ENCODE measurements around the gene USP25.

Gene USP25

DNA sequence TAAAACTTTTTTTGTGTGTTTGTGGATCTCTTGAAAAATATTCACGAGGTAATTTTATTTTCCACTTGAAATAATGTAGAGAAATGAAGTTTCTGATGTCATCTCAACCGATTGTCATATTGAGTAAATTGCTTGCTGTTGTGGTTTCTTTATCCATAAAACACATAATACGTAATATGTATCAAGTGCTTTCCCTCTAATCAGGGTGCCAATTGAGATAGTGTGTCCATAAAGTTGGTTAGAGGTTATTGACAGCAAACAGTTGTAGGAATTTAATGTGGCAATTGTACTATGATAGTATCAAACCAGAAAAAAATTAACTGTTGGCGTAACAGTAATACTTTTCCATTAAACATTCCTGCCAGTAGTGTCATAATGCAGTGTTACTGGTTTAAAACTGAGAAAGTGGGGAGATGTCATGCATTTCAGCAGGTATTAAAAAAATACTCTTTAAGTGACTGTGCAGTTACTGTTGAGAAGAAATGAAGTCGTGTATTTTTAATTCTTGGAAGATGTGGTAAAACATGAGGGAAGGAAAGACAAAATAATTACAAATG lies 38.3 kb downstream of the USP25 start:
- no peak for DNase-seq

DNA sequence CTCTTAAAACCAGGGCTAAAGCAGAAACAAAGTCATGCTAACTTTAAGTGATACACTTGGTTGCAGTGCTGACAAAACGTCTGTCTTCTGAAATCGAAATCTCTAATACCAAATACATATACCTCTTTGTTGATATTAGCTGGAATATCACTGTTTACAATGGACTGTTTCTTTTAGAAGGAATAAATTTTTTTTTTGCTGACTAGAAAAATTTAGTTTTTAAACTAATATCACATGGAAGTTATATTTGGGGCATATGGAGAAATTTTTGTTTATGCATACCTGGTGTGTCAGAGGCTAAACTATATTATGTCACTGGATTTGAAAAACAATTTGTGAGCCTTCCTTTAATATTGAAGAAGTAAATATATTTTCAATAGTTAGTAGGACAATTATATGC lies 39.1 kb downstream of the USP25 start:
- DNase-seq = no peak

DNA sequence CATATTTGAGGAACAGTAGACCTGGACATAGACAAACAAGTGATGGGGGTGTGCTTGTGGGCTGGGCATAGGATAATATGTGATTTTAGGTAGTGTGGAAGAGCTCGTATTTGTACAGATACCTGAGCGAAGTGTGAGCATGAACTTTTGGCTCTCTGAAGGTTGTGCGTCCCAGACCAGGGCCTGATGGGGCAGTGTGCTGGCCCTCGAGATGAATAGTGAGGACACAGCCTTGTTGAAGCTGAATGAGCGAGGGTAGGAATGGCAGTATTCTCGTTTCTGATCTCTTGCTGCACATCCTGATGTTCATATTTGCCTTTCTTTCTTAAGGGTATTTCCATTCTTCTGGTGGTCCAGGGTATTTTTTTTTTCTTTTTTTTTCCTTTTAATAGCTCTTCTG lies 41.5 kb downstream of the USP25 start:
- no peak for DNase-seq

DNA sequence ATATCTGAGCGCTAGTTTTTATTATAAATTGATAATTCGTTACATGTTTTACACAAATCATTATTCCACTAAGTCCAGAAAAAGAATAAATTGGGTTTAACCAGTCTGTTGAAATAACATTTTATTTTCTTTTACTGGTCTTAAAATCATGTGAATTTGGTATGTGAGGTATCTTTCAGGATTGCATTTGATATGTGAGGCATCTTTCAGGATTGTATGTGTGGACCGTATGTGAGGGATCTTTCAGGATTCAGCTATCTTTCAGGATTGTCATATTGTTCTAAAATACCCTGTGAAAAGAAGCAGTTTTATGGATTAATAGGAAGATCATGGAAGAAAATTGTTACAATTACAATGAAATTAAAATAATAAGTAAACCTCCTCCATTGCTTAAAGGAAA lies 42.9 kb downstream of the USP25 start:
- no peak for DNase-seq

DNA sequence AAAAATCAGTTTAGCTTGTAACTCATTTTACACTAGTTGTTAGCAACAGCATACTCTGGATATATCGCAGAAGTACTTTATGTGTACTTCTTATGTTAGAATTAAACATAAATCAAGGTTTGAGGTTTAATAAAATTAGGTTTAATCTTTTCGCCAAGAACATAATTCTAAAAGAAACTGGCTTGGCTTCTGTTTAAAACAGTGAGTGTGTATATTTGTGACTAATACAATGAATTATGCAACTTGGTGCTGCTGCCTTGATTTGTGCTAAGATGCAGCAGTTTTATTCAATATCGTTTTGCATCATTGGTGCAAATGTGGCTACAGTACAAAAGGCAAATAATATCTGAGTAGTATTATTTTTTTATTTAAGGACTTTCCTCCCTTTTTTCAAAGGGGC lies 44.8 kb downstream of the USP25 start:
- no peak for DNase-seq

DNA sequence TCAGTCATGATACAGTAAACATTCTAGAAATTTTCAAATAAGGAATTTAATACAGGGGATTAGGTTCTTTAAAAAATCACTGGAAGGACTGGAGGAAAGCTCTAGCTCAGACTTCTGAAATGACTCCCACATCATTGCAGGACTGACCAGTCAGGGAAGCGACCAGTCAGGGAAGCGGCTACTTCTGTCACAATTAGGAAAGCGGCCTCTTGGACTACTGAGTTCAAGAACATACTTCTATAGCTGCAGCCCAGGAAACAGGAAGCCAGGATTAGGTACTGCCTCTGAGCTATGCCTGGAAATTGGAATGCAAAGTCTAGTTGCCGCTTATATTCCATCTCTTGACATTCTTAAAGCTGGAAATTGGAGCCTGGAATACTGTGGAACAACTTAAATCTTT lies 45.5 kb downstream of the USP25 start:
- no peak for DNase-seq

DNA sequence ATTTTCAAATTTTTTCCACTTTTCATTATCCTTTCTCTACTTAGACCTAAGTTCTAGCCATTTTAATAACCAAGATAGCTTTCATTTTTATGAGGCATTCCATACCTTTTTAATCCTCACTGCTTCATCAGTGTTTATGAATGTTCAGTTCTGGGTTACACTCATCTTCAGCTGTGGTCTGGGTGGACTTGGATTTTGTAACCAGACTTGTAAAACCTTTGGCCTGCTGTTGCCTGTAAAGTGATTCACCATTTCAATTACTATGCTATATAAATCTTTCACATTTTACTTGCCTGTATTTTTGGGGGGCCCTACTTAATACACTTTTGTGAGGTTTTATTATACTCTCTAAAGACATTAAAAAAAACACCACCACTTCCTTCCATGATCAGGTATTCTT lies 46.2 kb downstream of the USP25 start:
- DNase-seq = no peak

DNA sequence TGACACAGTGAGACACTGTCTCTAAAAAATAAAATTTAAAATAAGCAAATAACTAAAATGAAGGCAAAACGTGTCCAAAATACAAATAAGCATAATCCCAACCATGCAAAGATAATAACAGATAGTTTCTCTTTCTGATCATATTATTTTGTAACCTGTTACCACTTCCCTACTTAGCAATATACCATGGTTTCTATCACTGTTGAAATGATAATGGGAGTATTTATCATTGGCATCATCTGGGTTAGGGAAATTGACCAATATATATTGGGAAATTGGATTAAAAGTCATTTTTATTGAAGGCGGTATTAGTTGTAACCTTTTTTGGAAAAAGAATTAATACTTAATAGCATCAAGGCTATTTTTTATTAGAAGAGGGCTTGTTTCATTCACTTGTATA lies 47.0 kb downstream of the USP25 start:
- DNase-seq = no peak

DNA sequence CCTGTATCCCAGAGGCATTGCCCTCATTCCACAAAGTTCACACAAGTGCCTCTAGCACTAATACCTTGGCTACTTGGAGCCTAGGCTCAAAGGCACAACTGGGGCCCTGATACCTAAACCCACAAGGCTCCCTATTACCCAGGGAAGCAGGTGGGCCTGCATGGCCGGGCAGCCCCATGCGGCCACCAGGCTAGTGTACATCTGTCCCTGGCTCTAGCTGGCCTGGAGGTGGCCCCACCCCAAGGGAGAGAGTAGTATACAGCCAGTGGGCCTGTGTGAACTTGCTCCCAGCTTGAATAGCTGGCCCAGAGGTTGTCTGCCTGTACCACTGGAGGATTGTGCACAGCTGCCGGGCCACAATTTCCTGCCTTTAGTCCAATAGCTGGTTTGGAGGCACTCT lies 52.2 kb downstream of the USP25 start:
- no peak for DNase-seq

DNA sequence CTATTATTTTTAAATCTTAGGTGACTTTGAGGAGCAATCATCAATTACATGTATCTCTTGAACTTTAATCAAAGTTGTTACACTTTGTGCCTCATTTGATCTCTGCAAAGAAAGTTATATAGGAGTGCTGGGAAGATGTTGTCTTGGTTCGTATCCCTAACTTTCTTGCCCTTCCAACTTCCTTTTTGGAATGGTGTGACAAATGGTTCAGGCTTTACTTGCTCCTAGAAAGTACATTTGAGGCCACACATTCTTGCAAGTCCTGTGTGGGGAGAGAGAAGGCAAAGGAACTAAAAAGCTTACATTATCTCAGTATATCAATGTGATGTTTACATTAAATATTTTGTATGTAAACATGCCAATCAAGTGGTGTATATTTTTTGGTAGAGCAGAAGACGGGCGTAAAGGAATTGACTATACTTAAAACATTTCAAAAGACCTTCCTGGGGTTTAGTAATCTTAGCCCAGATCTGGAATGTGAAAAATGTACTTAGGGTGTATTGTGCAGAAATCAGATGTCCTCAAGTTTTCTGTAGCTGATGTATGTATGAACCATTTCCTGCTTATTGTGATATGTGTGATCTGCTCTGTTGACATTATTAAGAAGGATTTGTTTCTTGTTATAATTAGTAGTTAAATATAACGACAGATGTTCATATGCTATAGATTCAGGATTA lies 59.2 kb downstream of the USP25 start:
- DNase-seq = no peak

DNA sequence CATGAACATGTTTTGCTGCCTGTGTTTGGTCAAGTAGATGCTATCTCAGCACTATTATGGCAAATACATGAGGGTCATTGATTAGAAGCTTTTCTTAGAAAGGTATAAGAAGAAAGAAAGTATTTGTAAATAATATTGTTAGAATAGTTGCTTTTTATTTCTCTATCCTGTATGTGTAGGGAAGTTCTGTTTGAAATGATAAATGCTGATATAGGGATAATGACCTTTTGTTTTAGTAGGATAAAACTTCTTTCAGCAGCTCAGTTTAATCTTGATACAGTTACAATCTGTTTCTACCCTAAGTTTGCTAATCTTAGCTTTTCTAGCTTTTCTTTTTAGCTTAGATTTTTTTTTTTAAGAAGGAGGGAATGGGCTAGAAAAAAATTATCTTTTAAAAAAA lies 63.3 kb downstream of the USP25 start:
- no peak for DNase-seq

DNA sequence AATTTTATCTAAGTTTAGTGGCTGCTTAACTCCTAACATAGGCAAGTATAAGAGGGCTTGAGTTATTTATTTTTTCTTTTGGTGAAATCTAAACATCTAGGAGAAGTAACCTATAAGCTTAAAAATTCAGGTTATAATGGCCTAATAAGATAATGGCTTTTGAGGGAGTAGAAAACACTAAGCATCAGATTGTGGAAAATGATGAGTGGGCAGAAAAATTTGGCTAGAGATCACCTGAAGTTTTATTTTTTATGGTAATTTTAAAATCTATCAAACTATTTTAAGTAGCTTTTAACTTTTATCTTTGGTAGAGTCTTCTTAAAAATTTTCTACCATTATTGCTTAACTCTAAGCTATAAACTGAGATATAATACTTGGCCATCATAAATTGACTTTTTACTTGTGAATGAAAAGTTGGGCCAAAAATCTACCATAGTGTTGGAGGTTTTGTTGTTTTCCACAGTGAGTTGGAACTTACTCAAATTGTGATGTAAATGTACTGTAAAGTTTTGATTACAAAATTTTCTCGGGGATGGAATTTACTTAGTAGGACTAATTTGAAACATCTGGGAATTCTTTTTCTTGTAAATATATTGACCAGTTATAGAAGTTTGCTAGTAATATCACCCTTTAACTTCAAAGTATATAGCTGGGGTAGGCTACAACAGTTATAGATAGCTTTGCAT lies 63.9 kb downstream of the USP25 start:
- DNase-seq = no peak

DNA sequence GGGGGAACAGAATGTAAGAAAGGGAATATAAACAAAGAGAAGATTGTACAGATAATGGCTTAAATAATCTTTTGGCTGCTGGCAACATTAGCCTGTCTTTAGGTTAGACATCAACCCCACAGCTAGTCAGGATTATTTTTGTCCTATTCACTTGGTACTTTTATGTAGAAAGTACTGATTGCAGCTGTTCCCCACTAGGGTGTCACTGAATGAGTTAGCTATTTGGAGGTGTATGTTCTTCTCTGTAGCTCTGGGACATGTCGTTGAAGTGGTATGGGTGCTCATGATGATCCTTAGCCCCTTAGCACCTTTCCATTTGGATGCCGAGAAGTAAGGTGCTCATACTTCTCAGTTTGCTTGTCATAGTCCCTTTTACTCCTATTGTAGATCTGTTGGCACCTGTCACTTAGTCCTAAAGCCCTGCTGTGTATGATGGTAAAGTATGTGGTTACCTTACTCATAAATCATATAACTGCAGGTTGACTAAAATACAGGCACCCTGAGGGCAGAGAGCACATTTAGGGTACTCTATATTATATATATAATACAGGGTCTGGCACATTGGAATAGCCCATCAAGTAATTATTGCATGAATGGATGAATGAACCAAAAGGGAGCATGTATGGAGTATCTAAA lies 64.6 kb downstream of the USP25 start:
- no peak for DNase-seq

DNA sequence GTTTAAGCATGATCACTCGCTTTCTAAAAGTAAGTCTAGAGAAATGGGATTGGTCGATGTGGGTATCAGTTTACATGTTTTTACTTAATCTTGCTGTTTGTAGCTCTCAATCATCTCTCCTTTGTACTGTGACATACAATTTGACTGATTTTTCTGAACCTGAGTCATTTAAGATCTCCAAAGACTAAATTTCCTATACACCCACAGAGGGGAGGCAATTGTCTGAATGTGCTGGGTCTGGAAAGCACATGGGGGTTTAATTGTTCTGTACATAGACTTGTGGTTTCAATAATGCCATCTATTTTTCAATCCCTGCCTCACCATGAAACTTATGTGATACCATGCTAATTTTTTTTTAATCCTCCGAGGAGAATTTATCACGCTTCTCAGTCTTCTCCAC lies 65.8 kb downstream of the USP25 start:
- no peak for DNase-seq

DNA sequence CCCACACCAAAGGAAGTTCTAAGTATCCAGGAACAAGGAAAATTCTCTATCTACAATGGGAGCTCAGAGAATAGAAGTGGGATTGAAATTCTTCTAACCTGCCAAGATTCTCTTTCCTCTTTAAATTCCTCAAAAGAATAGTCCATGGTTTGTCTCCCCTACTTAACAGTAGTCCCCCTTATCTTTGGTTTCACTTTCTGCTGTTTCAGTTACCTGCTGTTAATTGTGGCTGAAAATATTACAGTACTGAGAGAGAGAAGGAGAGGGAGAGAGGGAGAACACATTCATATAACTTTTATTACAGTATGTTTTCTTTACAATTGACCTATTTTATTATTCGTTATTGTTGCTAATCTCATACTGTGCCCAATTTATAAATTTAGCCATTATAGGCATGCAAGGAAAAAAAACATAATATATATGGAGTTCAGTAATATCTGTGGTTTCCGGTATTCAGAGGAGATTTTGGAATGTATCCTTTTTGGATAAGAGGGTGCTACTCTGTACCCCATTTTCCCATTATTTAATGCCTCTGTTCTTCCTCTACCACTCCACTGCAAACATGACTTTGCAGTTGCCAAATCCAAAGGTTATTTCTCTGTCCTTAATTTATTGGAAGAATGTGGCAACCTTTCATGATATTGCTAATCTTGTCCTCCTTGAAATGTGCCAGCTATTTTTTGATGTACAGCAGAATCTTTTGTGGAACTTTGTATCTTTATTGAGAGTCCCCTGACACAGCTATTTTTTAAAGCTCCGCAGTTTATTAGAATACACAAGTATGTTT lies 68.0 kb downstream of the USP25 start:
- DNase-seq = no peak

DNA sequence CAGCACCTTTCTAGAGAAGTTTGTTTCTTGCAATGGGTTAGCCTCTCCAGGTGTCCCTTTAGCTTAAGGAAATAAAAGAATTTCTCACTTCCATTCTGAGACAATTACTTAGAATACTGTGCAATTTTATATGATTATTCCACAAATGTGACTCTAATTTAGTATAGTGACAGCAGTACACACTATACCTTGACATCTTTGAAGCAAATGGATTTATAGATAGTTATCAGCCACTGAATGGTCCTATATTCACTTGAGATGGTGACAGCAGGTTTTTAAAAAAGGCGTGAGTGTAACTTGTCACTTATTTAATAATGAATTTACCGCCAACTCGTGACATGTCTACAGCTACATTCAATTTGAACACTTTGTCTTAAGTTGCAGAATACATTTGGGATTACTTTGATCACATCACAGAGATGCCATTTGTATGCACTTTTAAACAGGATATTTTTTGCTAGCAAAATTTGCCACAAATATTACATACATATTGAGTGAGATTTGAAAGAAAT lies 71.6 kb downstream of the USP25 start:
- no peak for DNase-seq

DNA sequence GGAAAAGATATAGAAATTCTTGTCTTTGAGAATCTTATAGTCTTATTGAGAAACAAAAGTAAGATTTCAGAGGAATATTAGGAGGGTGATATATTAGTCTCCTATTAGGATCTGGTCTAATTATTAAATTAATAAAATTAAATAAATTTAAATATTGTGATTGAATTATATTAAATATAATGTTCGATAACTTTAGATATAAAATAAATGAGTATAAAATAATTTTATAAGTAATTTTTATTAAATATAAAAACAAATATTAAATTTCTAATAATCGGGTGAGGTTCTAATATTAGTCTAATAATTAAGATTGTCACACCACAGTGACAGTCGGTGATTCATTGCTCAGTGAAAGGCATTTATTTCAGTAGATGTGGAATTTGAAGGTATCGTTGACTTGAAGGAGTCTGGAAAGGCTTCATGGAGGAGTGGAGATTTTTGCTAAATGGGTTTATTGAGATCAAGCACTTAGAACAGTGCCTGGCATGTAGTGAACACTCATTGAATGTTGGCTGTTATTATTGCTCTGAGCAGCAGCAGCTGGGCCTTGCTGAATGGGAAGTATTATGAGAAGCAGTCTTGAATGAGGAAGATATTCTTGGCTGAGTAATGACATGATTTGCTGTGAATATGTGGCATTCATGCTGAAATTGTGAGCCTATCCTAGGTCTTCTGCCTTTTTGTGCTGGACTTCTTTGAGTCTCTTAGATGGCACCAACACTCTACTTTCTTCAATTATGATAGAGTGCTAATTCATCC lies 74.6 kb downstream of the USP25 start:
- DNase-seq = no peak

DNA sequence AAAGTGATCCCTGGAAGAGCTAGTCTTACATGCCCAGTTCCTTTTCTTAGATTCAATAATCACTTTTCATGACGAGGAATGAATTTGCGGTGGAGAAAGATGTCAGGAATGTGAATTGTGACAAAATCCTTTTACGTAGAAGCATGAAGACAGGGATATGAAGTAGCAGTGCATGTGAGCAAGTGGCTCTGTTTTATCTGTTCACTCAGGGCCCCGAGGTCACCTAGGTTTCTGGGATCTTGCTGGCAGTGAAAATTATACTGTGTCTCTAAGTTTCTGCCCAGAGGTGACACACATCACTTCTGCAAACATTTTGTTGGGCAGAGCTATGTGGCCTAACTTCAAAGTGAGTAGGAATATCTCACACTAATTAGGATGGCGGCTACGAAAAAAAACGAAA lies 79.3 kb downstream of the USP25 start:
- no peak for DNase-seq

DNA sequence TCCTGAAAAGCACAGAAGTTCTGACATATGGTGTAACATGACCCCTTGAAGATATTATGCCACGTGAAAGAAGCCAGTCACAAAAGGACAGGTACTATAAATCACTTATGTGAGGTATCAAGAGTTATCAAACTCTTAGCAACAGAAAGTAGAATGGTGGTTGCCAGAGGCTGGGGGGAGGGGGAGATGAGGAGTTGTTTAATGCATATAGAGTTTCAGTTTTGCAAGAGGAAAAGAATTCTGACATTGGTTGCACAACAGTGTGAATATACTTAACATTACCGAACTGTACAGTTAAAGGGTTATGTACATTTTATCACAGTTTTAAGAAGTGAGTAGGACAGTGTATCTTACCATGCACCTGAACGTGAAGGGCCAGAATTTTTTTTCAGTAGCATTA lies 80.0 kb downstream of the USP25 start:
- no peak for DNase-seq

DNA sequence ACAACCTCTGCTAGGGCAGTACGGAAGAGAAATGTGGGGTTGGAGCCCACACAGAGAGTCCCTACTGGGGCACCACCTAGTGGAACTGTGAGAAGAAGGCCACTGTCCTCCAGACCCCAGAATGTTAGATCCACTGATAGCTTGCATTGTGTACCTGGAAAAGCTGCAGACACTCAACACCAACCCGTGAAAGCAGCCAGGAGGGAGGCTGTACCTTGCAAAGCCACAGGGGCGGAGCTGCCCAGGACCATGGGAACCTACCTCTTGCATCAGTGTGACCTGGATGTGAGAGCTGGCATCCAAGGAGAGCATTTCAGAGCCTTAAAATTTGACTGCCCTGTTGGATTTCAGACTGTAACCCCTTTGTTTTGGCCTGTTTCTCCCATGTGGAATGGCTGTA lies 85.5 kb downstream of the USP25 start:
- DNase-seq = no peak

DNA sequence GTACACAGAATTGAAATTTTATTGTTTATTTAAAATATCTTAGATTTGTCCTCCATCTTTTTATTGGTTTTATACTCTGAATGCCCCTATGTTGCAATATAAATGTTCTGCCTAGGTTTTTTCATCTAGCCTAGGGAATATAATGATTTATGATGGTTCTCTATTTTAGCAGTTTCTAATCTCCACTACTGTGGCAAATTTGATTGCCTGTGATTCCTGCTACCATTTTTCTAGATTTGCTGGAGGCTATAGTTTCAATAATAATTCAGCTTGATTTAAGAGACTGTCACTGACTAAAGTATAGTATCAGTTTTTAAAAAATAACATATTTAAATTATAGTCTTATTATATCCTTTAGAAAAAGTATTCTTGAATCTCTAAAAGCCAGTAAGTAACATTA lies 90.5 kb downstream of the USP25 start:
- DNase-seq = no peak

DNA sequence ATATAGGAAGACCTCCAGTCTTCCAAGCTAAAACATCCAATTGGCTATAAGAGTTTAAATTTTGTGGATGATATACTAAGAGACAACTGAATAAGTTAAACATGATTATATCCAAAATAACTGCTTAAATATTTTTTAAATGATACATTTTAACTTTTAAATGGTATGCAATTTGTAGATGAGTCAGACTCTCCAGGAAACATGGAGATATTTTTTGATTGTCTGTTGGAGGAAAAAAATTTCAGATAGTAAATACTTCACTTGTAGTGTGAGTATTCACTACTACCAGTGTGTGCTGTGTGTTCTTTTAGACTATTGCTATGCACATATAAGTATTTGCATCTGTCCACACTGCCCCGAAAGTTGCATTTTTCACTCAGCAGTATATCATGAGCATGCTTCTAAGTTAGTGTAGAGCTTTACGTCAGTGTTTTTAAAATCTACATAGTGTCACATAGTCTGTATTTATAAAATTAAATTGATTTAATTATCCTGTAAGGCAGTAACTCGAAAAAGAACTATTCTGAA lies 91.1 kb downstream of the USP25 start:
- DNase-seq = no peak

All from CD4-positive, alpha-beta T cell treated with Interleukin-15 for 1 hour (primary cell).